HG03045 (cell line): Measurements from ENCODE around the gene RSPO1.

Experiments
- ATAC-seq: cut with Tn5 transposase; IDR thresholded peaks from one replicate; pipeline ENCODE4 v1.9.1; 2021; ENCODE audit warnings: mild to moderate bottlenecking, moderate library complexity; ENCODE audit not compliant: unreplicated experiment

RSPO1 gene

DNA sequence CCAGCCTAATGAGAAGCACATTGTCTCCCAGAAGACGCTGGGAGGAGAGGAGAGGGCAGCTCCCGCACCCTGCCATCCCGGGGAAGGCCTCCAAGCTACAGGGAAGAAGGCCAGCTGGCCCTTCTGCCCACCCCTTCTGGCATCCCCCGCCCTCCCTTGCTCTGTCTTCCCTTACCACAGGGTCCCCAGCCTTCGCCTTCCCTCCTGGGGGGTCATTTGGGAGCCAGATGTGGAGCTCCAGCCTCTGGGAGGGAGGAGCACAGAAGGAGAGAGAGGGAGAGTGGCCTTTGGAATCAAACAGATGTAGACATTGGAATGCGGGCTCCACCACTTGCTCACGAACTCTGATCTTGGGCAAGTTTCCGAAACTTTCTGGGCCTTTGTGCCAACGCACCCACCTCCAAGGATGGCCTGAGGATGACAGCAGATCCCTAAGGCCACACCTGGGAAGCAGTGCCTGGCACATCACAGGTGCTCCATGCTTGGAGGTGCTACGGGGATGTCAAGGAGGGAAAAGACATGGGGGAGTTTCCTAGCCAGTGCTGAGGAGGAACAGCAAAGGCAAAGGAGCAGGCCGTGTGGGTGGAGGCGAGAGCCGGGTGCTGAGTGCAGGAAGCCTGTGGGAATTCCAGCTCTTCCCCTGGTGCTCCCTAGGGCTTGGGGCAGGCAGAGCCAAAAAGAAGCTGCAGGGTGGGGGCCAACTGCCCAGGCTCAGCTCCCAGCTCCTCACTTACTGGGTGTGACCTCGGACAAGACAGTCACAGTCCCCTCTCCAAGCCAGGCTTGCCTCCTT, 23.1 kb upstream of the RSPO1 start:
- no peak for ATAC-seq

DNA sequence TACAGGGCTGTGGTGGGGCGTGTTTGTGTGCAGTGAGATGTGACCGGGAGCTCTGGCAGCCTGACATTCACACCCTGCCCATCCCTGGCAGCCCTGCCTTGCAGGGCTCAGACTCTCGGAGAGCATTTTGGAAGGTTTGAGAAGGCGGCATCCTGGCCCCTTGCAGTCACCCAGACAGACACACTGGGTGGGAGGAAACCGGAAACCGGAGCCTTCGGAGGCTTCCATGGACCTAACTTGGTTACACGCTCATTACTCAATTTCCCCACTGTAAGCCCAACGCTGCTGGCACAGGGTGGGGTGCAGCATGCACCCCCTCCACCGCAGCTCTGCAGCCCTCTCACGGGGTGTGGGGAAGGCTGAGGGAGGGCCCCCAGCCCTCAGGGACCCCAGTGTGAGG, 22.2 kb upstream of the RSPO1 start:
- no peak for ATAC-seq

DNA sequence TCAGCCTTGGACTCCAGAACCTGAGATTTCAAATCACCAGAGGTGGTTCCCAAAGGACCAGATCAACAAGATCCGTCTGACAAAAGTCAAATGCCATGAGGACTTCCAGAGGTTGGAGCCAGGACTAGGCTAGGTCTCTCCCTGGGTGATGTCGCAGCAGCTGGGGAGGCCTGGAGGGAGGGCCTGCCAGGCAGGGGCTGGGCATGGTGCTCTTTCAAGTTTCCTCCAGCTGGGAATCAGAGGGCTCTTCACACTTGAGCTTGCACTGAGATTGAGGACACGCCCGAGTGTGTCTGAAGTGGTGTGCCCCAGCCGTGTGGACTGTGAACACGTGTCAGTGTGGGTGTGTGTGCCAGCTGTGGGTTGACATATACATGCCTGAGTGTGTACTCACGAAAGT, 21.3 kb upstream of the RSPO1 start:
- no peak for ATAC-seq

DNA sequence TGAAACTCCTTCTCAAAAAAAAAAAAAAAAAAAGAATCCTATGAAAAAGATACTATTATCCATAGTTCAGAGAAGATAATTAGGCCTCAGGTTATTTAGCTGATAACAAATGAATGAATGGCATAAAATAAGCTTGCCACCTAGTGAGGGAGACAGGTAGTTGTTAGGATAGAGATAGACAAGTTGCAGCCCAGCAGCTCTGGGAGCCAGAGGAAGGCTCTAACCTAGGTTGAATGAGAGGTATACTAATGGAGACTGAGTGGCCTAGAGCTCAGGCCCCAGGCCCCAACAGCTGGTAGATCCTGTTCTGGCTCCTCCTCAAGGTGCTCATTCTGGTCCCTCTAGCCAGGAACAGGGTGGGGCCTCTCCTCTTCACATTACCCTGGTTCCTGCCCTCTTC, 20.6 kb upstream of the RSPO1 start:
- ATAC-seq: no peak

DNA sequence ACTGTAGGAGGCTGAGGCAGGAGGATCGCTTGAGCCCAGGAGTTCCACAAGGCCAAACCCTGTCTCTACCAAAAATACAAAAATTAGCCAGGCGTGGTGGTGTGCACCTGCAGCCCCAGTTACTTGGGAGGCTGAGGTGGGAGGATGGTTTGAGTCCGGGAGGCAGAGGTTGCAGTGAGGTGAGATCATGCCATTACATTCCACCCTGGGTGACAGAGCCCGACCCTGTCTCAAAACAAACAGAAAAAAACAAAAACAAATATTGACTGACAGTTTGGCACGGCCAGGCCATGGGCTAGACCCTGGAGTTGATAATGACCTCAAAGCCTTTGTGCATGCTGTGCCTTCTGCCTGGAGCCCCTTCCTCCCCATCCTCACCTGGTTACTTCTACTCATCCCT, 19.2 kb upstream of the RSPO1 start:
- no peak for ATAC-seq

DNA sequence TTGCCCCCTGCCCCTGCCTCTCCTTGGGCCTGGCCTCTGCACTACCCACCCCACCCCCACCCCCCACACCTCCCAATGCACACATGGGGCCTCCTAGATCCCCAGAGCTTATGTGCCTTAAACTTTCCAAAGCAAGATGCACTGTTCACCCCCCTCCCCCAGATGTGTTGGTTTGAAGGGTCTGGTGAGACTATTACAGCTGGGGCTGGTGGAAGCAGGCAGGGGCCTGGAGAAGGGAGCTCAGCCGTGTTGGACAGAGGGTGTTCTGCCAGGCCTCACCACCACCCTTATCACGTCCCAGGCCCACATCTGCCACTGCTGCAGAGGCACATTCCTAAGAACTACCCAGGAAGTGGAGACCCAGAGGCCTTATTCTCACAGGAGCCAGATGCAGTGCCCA, 18.3 kb upstream of the RSPO1 start:
- no peak for ATAC-seq

DNA sequence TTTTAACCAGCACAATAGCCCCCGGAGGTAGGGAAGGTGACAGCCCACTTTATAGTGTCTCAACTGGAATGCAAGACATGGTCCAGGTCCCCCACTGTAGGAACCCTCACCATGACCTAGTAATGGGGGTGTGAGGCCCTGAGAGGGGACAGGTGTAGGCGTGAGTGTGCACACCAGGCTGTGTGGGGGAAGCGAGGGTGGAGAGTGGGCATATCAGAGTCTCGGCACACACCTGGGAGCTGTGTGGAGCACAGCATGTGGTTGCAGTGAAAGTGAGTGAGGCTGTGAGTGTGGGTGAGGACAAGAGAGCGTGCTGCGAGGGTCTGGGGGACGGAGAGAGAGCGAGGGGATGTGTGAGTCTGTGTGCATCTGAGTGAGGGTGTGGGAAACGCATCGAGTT, 17.1 kb upstream of the RSPO1 start:
- ATAC-seq: no peak

DNA sequence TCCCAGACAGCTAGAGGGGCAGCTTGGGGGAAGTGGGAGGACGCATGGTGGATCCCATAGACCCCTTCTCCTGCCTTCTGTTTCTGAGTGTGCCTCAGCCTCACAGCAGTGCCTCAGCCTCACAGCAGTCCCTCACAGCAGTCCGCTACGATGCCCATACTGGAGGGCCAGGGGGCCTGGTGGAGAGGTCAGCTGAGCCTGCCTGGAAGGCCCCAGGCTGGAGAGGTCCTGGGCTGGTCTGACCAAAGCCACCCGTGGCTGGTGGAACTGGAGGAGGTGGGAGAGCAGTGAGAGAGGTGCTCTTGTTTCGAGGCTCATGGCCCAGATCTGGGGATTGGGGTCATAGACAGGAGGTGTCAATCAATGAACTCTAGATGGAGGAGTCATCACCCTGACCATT, 16.0 kb upstream of the RSPO1 start:
- no peak for ATAC-seq

DNA sequence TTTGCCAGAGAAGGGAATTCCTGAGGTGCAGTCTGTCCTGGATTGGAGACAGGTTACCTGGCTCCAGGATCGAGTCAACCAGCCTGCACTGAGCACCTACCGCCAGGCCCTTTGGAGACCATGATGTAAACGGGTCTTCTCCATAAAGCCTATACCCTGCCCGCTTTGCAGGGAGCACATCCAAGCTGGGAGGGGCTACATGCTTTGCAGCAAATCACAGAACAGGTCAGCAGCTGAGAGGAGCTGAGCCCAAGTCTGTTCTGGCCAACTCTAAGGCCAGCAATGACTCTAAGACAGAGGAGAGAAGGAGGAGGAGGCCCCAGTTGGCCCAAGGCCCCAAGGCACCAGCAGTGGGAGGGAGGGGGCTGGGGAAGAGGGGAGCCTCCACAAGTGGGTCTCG, 15.5 kb upstream of the RSPO1 start:
- ATAC-seq: no peak

DNA sequence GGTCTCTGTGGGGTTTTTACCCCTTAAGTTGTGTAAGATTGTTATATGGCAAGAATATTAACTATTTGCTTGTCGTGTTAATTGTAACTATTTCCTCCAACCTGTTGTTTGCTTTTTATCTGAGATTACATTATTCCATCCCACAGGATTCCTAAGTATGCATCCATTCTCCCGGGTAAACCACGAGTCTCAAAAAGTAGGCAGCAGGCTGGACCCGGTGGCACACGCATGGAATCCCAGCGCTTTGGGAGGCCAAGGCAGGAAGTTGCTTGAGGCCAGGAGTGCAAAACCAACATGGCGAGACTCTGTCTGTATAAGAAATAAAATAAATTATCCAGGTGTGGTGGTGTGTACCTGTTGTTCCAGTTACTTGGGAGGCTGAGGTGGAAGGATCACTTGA, 12.6 kb upstream of the RSPO1 start:
- ATAC-seq: no peak

DNA sequence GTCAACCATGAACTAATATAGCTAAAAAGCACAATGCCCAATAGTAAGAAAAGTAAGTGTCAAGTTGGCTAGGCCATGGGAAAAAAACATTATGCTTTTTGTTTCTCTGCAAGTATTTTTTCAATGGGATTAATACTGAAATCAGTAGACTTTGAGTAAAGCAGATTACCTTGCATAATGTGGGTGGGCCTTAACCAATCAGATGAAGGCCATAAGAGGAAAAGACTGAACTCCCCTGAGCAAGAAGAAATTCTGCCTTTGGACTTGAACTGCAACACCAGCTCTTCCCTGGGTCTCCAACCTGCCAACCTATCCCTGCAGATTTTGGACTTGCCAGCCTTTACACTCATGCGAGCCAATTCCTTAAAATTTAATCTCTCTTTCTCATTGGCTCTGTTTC, 6.4 kb upstream of the RSPO1 start:
- no peak for ATAC-seq

DNA sequence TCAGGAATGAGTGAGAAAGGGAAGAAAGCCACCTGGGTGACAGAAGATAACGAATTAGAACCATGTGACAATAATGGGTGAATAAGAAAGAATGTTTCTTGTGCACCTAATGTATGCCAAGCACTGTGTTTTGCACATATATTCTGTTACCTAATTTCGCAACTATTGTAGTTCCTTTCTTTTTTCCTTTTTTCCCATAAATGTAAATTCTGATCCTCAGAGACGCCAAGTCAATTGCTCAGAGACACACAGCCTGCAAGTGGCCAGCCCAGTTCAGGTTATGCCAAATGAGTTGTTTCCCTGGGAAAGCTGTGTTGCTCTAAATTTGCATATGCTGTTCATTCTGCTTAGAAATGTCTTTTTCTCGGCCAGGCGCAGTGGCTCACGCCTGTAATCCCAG, 1.7 kb upstream of the RSPO1 start:
- no peak for ATAC-seq

DNA sequence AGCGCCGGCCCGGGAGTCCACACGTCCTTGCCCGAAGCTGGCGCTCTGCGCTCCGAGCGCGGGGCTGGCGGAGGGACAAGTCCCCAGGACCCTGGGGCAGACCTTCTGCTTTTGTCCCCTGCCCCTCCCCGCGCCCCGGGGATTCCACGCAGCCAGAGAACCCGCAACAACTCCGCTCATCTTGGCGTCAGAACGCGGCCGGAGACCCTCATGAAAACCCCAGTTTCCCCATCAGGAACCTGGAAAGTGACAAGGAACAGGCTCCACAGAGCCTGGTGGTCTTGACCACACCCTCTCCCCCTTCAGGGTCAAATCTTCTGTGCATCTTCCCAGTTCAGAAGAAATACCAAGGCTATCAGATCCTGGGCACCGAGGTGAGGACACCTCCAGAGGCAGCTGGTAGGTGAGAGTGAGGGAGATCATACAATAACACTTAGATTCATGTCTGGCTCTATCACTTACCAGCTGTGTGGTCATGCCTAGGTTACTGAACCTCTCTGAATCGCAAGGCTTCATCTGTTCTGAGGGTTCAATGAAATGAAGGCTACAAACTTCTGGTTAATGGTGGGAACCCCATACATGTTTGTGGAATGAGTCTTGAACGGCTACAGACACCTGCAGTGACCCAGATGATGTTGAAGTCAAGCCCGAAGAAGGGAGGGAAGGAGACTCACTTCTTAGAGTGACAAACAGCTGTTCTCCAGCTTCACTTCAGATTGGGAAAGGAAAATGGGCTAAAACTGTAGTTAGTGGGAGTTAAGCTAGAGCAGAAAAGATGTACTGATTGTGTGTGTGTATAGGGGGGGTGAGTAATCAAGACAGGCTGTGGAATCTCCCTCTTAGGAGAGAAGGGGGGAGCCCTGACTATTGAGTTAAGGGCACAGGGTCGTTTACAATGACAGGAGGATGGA, 555 bp upstream of the RSPO1 start:
- no peak for ATAC-seq

DNA sequence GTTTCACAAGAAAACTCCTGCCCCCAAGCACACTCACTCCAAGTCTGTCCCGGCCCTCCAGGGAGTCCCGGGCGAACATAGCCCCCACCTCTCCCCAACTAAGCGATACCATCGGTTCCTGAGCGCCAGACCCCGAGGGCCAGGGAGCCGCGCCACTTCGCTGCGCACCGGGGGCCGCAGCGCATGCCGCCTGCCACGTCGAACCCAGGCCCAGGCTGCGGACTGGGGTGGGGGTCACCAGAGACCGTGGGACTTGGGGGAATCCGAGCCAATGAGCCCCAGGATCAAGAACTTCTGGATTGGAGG, 801 bp downstream of the RSPO1 start:
- no peak for ATAC-seq

DNA sequence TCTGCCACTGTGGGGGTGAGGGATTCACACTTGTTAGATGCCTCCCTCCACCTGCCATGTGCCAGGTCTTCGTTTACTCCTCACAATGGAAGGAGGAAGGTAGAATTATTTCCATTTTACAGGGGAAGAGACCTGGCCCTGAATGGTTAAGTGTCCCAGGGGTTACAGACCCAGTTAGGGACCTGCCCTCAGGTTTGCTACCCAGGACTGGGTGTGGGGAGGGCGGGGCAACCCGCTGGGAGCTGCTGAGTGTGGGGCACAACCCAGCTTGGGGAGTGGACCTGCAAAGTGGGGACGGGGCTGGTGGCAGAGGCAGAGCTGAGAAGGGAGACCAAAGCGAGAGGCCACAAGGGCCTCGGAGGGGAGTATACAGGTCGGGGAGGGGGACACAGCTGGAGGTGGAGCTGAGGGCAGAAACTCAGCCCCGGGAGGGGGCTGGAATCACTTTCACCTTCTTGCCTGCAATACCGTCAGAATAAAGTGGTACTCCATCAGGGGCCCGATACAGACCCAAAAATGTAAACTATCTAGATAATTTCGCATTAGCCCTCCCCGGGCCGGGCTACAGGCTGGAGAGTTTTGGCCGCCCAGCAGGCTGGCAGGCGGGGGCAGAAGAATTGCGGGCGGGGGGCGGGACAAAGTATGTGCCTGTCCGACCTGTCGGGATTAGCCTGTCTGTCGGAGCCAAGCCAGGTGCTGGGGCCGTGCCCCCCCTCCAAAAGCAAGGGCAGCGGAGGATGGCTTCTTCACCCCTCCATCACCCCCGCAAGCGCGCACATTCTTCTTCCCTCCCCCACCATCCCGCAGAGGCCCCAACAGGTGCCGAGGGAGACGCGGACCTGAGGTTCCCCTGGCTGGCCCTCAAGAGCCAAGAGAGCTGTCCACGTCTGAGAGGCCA, 1.4 kb downstream of the RSPO1 start:
- ATAC-seq: no peak

DNA sequence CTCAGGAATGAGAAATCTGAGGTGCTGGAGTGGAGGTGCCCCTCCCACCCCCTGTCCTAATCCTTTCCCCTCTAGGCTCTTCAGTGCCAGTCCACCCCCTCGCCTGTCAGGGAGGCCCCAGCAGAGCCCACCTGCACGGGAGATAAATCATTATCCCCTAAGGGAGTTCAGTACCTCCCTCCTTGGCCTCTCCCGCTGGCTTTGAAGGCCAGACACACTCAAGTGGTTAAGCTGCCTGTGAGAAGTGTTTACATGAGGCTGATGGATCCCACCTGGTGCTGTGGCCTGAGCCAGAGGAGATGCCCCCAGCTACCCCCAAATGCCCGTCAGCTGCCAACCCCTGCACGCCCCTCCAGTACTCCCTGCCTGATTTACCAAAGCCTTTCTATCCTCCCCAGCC, 3.7 kb downstream of the RSPO1 start:
- ATAC-seq: no peak

DNA sequence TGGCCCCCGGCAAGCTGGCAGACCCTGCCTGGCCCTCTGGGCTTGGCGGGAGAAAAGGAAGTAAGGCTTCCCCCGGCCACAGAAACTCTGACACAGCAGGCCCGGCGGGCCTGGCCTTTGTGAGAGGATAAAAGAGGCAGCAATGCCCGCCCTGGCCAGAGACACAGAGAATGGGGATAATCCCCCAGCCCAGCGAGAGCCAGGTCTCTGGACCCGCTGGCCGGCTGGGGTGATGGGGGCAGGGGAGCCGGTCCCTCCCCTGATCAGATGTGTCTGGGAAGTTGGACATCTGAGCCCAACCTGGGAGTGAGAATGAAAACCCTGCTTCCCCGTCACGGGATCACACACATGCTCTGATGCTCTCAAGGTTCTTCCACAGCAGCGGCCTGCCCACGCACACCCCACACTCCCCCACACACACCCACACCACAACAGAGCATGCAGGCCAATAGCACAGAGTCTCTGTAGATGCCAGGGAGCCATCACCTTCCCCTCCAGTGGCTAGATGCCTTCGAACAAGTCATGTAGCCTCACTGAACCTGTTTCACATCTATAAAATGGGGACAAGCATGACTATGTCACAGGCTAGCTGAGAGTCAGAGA, 4.2 kb downstream of the RSPO1 start:
- no peak for ATAC-seq

DNA sequence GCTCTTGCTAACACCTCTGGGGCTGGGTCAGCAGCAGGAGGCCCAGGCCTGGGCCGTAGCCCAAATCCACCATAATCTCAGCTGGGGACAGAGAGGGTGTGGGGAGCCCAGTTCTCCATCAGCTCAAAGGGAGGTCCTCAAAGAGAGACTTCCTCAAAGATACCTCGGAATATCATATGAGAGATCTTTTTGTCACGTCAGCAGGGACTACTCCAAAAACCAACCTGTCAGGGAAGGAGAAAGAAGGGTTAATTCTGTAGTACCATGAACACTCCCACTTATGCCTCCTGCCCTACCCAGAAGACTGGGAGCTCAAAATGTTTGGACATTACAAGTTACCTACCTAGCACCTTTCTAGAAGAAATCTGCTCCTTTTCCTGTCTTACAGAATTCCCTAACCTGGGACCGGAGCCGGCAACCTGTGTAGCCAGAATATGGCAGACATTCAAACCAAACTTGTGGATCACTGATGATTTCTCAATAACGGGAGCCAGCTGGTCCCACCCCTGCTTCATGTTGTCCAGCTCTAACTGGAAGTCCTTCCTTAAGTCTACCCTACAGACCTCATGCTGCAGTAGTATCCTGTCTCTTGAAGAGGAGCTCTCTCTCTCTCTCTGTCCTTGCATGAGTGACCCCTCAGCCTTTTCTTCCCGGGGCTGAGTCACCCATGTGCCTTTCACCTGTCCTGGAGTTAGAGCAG, 4.8 kb downstream of the RSPO1 start:
- no peak for ATAC-seq

DNA sequence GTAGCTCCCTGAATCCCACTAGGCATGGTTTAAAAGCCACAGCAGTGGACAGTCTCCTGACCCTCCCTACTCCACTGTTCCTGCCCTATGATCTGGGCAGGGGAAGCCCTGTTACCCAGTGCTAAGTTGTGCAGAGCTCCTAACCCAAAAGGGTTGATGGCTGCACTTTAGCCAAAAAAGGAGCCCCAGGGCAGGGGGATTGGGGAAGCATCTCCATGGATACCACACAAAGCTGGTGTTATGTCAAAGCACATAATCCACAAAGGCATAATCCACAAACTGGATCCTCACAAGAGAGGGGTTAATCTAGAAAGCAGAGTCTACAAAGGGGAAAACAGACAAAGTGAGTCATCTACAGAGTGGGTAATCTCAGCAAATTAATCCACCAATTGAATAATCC, 5.7 kb downstream of the RSPO1 start:
- ATAC-seq: no peak

DNA sequence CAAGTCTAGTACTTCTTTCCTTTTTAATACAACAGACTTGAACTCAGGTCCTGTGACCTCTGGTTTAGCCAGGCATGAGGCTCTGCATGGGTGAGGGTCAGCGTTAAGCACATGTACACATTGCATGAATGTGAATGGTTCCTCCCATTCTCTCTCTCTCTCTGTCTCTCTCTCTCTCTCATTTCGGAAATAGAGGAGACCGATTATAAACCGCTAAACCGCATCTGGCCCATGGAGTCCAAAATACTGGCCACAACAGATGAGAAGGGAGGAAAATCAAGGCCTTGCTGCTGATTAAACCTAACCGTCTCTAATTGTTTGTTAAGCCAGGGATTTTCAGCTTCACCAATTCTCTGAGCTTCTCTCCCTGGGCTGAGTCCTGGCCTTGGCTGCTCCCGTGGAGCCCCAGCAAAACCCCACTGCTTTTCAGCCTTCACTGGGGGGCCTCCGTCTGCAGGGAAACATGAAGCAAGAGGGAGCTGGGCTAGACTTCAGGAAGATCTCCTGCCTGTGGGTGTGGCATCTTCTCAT, 6.6 kb downstream of the RSPO1 start:
- no peak for ATAC-seq
